Measurements from ENCODE around the gene MPRIP. TPM values are rescaled to one million over a fixed set of nuclear protein-coding genes. Genes with fewer than 3 reads are reported as not detected.

The MPRIP gene
- total RNA-seq, 1 donor from 2014 or later, result 345 TPM

DNA sequence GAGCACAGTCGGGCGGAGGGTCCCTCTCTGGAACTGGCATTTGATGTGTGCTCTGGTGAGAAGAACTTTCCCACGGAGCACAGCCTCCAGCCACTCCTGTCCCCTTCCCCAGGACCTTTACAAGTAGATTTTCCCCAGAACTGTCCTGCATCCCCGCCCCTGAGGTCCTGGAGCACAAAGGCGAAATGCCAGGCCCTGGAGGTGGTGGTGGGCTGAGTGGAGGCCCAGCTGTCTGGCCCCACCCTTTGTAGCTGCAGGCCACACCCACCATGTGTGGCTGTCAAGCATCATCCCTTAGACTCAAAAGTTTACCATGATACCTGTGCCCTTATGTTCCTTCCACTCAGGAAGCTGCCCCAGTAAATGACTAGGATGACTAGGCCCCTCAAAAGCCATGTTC is 126.1 kb downstream of the MPRIP start:
- Mint-ChIP-seq H3K4me1 (ENCODE audit: low read depth) (no peaks in the 10 kb centered on the region), H3K27me3 (ENCODE audit: low read depth) (no peaks in the 10 kb centered on the region), H3K36me3 (ENCODE audit: low read depth) (peaks cover 52% of the 10 kb centered on the region), H3K4me3 (ENCODE audit: unreplicated experiment) (no peak overlapping the region), H3K9me3 (ENCODE audit: low read depth) (no peaks in the 10 kb centered on the region), H3K27ac (ENCODE audit: unreplicated experiment) (no peak overlapping the region)
- TF ChIP-seq, protein P1, sequence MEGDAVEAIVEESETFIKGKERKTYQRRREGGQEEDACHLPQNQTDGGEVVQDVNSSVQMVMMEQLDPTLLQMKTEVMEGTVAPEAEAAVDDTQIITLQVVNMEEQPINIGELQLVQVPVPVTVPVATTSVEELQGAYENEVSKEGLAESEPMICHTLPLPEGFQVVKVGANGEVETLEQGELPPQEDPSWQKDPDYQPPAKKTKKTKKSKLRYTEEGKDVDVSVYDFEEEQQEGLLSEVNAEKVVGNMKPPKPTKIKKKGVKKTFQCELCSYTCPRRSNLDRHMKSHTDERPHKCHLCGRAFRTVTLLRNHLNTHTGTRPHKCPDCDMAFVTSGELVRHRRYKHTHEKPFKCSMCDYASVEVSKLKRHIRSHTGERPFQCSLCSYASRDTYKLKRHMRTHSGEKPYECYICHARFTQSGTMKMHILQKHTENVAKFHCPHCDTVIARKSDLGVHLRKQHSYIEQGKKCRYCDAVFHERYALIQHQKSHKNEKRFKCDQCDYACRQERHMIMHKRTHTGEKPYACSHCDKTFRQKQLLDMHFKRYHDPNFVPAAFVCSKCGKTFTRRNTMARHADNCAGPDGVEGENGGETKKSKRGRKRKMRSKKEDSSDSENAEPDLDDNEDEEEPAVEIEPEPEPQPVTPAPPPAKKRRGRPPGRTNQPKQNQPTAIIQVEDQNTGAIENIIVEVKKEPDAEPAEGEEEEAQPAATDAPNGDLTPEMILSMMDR (IDR thresholded peaks at IDR 0.05), result no peak
- no peak for DNase-seq (ENCODE audit: low spot score)

DNA sequence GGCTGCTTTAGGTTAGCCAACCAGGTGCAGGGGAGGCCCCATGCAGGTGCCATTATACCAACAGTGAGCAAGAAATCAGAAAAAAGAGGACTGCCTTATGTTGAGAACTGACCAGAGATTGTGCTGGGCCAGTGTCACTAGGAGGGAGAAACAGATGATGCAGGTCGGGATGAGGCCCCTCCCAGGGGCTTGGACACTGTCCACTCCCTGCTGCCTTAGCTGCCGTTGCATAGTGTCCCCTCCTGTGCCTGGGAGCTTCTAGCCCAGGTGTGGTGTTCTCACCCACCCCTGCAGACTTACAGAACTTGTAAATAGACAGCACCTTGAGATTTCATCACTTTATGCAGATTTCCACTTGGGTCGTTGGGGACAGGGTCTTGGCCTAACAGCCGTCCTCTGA is 127.1 kb downstream of the MPRIP start:
- Mint-ChIP-seq H3K4me1 (ENCODE audit: low read depth) (no peaks in the 10 kb centered on the region), H3K4me3 (ENCODE audit: unreplicated experiment) (no peak overlapping the region), H3K27ac (ENCODE audit: unreplicated experiment) (no peak overlapping the region), H3K36me3 (ENCODE audit: low read depth) (peaks cover 57% of the 10 kb centered on the region), H3K27me3 (ENCODE audit: low read depth) (no peaks in the 10 kb centered on the region), H3K9me3 (ENCODE audit: low read depth) (no peaks in the 10 kb centered on the region)
- TF ChIP-seq, protein P1 (IDR thresholded peaks at IDR 0.05), result no peak
- DNase-seq (ENCODE audit: low spot score), result peak; percentile 59

DNA sequence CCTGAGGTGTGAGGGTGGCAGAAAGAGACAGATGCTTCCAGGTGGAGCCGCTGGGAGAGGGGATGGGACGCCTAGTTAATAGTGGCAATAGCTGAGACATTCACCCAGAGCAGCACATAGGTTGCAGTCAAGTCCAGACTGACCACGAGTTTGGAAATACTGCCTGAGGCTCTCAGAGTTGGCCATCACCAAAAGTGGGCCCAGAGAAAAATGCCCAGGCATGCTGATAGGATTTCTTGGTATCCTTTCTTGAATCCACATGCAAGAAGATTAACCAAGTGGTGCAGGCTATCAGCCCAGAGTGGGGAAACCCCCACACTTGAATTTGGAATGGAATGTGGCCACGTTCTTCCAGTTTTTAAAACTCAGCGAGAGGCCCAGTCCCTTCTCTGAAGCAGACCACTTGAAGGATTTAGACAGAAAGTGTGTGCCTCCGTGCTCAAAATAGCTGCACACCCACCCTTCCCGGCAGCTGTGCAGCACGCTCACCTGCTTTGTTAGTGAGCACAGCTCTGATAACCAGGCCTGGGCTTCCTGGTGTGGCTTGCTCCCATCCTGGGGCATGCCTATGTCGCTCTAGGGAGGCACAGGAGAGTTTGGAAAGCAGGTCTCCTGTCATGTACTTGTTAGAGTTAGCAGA is 128.2 kb downstream of the MPRIP start:
- Mint-ChIP-seq H3K36me3 (ENCODE audit: low read depth) (peaks cover 50% of the 10 kb centered on the region), H3K4me3 (ENCODE audit: unreplicated experiment) (no peak overlapping the region), H3K9me3 (ENCODE audit: low read depth) (no peaks in the 10 kb centered on the region), H3K27ac (ENCODE audit: unreplicated experiment) (no peak overlapping the region), H3K4me1 (ENCODE audit: low read depth) (no peaks in the 10 kb centered on the region), H3K27me3 (ENCODE audit: low read depth) (no peaks in the 10 kb centered on the region)
- DNase-seq (ENCODE audit: low spot score), result peak; percentile 36
- TF ChIP-seq, protein P1 (IDR thresholded peaks at IDR 0.05), result no peak

DNA sequence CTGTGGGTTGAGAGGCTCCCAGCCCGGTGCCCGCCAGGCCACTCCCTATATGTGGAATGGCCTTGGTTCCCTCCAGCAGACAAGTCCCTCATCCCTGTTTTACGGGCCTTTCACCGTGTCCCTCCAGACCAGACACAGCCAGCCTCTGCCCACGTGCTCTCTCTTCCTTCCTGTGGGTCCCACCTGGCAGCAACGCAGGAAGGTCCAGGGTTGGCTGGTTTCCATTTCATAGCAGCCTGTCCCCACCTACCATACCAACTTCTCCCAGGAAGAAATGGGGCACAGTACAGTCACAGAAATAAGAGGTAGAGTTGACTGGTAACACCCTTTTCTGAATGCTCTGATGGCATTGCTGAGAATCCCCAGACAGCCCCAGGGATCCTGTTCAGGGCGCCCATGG is 128.9 kb downstream of the MPRIP start:
- H3K4me3 Mint-ChIP-seq (ENCODE audit: unreplicated experiment), result no peak overlapping the region
- no peaks in the 10 kb centered on the region for H3K4me1 Mint-ChIP-seq (ENCODE audit: low read depth)

DNA sequence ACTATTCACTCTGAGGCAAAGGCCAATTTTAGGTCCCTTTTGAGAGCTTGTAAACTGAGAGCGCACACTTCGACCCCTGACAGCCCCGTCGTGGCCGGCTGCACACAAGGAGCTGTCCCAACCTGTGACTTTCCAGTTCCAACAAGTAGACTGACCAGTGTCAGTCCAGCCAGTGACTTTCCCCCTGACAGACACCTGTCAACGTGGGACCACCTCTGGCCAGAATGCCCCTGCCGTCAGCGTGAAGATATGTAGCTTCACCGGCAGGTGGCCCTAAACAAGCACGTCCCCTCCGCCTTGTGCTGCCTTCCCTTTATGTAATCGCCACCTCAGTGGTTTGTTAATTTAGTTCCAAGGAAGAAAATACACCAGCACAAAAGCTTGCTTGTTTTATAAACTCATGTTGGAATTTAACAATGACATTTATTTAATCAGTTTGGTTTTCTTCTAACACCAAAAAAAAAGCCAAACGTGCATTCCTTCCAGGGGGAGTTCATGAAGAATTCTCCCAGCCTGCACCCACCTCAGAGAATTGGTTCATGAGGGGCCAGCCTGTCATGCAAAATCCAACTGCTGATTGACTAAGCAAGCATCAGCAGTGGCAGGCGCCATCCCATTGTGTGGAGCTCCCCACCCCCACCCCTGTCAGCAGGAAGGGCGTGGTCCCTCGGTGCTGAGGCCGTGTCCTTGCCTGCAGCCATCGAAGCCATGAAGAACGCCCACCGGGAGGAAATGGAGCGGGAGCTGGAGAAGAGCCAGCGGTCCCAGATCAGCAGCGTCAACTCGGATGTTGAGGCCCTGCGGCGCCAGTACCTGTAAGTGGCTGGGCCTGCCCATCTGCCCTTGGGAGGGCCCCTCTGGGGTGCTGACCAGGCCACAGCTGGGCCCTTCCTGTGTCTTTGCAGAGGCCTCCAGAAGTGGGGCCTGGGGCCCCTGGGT is 130.0 kb downstream of the MPRIP start:
- Mint-ChIP-seq H3K36me3 (ENCODE audit: low read depth) (peaks cover 51% of the 10 kb centered on the region), H3K27ac (ENCODE audit: unreplicated experiment) (no peak overlapping the region), H3K27me3 (ENCODE audit: low read depth) (no peaks in the 10 kb centered on the region), H3K4me1 (ENCODE audit: low read depth) (no peaks in the 10 kb centered on the region), H3K4me3 (ENCODE audit: unreplicated experiment) (no peak overlapping the region), H3K9me3 (ENCODE audit: low read depth) (no peaks in the 10 kb centered on the region)
- TF ChIP-seq, protein P1 (IDR thresholded peaks at IDR 0.05), result no peak
- DNase-seq (ENCODE audit: low spot score), result no peak

More for the DNA sequence above, 128.9 kb downstream of the MPRIP start:
- TF ChIP-seq, protein P1 (IDR thresholded peaks at IDR 0.05), result no peak
- Mint-ChIP-seq H3K9me3 (ENCODE audit: low read depth) (no peaks in the 10 kb centered on the region), H3K27ac (ENCODE audit: unreplicated experiment) (no peak overlapping the region), H3K36me3 (ENCODE audit: low read depth) (peaks cover 48% of the 10 kb centered on the region), H3K27me3 (ENCODE audit: low read depth) (no peaks in the 10 kb centered on the region)
- DNase-seq (ENCODE audit: low spot score), result peak; percentile 52

Measured in chondrocyte (in vitro differentiated cells).